NCI-H1105 (cell line): ENCODE results near the gene TSPAN11.
"Not testable (repeated sequence)": the region's sequence is repeated elsewhere in the genome, so short reads cannot be mapped to it uniquely, and the experiment has no call there.

Experiments used
- DNase-seq: peaks from one replicate; lab custom pipeline; 2025; lab: John Stamatoyannopoulos, UW

The TSPAN11 gene

GRCh38 chr12:31002999-31003398 is 76.5 kb downstream of the TSPAN11 start:
- DNase-seq, result no peak

GRCh38 chr12:31003861-31004640 is 77.5 kb downstream of the TSPAN11 start:
- no peak for DNase-seq

GRCh38 chr12:31004666-31005065 is 78.1 kb downstream of the TSPAN11 start:
- DNase-seq, result no peak

- DNase-seq, result no peak
Observed at GRCh38 chr12:31005256-31005943, 78.9 kb downstream of the TSPAN11 start.

DNA sequence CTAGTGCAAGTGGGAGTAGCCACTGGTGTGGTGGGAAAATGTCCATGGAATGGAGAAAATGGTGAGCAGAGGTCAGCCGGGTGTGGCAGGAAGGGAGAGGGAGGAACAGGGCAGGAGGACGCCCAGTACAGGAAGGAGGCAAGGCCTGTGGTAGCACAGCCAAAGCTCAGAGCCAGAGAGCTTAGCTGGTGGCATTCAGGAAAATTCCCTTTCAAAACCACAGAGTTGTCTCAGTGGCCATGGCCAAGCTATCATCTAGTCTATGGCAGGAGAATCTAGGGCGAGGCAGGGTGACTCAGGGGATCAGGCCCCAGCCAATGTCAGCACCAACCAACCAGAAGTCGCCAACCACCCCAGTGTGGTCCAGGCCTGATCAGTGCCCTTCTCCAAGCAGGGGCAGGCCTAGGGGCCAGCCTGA is 79.4 kb downstream of the TSPAN11 start:
- DNase-seq, result no peak

DNA sequence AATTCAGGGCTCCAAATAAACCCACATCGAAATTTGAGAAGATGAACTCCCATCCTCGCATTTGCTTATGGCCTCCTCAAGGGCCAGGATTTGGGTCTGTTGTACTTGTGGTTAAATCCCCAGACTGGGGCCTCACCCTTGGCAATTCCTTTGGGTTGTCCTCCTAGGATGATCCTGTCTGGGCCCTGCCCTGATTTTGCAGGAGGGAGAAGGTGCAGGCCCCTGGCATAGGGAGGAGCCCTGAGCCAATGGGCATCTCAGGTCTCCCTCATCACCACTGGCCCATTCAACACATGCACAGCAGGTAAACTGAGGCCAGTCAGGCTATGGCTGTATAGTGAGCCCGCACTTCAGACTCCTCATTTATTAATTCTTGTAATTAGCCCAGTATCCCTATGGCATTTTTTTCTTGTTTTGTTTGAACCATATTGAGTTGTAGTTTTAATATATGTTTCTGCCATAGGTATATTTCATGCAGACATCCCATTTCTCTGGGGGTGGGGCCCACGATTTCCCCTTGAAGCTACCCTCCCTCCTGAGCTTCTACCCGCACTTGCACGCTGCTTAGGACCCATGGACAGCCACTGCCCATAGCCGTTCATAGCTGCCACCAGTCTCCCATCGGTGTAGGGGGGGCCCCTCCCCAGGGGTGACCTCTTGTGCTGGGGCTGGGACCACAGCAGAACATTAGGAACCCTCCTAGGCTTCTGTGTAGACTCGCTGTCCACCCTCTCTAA is 80.0 kb downstream of the TSPAN11 start:
- no peak for DNase-seq

DNA sequence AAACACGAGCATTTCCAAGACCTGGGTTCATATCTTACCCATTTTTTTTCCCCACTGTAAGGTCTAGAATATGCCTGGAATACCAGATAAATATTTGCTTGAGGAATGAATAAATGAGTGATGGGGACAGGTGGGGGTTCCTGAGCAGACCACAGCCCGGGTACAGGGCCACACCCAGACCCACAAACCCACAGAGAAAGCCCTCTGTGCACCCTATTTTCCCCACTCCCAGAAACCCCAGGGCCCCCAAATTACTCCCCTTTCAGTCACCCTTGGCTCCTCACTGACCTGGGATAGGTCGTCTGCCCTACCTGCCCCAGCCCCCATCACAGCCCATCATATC is 80.6 kb downstream of the TSPAN11 start:
- DNase-seq, result no peak

GRCh38 chr12:31007636-31008175 is 81.2 kb downstream of the TSPAN11 start:
- DNase-seq, result no peak

DNA sequence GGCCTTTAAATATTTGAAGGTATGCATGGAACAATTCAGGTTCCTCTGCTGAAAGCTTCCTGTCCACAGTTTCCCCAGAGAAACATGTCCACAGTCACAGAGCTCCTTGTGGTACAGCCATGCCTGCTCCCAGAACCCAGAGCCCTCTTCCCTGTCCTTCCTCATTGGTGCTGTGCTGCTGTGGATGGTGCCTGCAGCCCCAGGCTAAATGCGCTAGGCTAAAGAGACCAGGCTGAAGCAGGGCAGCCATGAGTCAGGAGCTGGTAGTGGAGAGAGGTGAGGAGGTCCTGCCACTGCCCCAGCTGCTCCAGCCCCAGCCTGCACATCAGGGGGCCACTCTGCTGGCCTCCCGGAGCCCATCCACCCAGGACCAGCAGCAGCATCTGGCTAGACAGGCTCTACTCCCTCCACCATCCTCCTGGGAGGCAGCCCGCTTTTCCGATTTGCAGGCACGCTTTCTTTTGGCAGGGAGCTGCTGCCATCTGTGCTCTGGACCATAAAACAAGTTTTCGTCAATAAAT is 81.8 kb downstream of the TSPAN11 start:
- DNase-seq, result no peak

GRCh38 chr12:31008961-31009840 is 82.7 kb downstream of the TSPAN11 start:
- no peak for DNase-seq

- no peak for DNase-seq
Observed at GRCh38 chr12:31009976-31010375, 83.4 kb downstream of the TSPAN11 start.

DNA sequence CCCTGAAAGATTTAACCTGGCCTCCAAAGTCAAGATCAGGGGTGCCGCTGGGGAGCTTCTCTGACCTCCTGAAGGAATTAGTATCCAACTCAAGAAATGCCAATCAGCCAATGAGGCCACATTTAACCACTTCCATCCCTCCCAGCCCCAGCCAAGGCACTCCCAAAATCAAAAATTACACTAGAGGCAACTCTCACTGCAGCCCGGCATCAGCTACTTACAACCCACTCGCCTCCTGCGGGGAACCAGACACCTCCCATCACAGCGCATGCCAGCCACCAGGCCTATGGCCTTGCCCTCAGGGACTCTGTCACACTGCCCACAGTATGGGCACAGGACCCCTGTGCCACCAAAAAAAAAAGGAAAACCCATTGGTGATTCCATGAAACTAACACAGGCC is 84.8 kb downstream of the TSPAN11 start:
- DNase-seq, result no peak

DNA sequence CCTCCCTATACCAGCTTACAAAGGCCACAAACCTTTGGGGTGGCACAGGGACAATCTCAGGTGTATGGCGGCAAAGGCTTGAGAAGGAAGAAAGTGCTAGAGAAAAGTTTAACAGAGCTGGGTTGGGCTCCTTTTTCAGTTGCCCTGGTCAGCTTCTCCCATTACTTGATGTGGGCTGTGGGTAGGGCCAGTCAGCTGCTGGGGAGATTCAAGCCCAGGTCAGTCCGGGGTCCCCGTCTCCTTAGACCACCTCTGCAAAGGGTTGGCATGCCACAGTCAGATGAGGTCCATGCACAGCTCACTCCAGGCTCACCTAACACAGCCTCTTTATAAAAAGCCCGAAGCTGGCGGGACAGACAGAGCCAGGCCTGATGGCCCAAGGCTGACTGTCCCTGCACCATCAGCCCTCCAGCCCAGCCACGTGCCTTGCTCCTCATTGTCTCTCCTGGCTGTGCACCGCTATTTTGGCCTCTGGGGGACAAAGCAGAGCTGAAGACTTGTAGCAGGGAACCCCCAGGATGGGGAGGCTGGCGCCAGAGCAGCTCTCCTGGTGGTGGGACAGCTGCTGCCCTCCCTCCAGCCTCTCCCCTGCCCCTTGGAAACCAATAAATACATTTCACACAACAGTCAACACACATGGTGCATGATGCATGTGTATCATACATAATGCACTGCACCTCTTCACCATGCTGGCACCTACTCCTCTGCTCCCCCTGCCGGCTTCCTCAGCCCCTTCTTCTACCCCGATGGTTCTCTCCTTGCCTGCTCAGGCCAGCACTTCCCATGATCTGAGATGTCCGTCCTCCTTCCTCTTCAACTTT is 85.4 kb downstream of the TSPAN11 start:
- no peak for DNase-seq

DNA sequence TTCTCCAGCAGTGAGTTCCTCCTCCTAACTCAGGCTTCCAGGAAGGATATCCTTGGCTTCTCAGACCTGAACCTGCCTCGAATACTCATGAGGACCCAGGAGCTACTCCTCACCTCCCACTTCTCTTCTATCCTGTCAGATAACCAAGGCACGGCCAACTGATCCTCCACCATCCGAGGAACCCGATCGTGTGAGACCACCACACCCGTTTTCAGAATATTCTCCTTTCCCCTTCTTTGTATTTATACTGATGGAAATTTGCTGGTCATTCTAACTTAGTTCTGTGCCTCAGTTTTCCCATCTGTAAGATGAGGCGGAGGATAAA is 86.0 kb downstream of the TSPAN11 start:
- DNase-seq, result not testable (repeated sequence)

DNA sequence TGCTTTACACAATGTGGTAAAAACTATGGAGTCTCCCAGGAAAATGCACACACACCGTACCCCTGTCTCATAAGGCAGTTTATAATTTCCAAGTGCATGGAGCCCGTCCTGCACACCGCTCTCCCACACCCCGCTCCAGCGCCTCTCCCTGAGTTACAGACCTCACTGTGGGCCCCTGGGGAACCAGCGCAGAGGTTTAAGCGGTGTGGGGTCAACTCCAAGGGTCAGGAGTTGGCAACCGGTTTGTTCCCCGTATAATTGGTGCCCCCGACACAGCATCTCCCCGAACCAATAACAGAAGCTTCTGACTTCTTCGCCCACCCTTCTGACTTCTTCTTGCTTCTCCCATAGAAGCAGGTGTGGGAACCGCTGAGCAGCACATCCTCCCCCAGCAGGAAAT is 88.7 kb downstream of the TSPAN11 start:
- DNase-seq, result no peak

GRCh38 chr12:31016057-31016456 is 89.5 kb downstream of the TSPAN11 start:
- no peak for DNase-seq

- DNase-seq, result no peak
Observed at GRCh38 chr12:31017535-31017934, 91.0 kb downstream of the TSPAN11 start.

DNA sequence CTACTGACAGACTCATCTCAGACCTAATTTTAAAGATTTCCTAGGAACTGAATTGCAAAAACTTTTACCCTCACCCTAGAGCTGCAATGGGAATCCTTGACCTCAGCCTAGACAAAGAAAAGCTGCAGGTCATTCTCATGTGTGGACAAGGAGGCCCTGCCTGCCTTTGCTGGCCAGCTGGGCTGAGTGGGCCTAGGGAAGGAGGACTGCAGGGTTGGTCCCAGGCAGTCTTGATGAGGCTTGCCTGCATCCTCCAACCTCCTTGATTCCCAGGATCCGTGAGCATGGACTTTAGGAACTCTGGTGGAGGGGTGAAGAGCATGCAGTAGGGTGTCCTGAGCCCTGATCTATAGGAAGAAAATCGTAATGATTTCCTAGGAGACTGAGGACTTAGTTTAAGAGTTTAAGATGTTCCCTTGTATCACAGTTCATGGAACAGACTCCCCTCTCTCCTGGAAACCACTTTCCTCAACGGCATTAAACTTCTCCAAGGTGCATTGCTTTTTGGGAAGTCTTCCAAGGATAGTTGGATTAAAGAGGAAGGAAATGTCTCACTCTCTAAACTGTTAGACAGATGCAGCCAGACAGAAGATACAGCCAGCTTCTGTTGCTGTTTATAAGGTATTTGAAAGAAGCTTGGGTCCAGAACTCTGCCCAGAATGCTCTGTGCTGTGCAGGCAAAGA is 91.7 kb downstream of the TSPAN11 start:
- no peak for DNase-seq

DNA sequence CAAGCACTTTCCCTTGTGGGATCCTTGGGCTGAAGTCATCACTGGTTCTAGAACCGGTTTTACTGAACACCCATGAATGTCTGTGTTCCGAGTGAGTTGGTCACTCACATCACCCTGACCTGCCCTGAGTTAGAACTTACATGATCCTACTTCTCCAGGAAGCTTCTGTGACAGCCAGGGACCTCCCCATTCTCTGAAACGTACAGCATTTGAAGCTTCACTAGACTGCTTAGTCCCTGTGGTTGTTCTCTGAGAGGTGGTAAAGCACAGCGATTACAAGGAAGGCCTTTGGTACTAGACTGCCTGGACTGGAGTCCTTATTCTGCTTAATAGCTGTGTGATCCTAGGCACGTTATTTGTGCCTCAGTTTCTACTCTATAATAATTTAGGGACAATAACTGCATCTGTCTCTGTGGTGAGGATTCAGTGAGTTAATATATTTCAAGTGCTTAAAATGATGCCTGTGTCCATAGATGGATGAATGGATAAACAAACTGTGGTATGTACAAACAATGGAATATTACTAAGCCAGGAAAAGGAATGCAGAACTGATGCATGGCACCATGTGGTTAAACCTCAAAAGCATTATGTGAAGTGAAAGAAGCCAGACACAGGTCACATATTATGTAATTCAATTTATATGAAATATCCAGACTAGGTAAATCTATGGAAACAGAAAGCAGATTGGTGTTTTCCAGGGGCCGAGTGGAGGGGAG is 92.4 kb downstream of the TSPAN11 start:
- no peak for DNase-seq

DNA sequence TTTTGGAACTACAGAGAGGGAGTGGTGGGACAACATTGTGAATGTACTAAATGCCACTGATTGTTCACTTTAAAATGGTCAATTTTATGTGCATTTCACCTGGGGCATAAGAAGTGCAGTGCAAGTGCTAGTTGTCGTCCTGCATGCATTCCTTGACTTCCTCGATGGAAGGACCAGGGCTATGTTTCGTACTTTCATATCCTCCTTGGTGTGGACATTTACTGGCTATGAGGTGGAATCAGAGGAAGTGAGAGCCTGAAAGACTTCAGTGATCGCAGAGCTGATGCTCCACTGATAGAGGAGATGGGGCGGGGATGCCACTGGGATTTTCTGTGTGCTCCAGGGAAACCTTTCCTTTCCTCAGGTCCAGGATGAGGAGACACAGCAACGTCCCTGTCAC is 93.0 kb downstream of the TSPAN11 start:
- no peak for DNase-seq
